Esophagus squamous epithelium (tissue), 5 donors: ENCODE data around the gene TAOK3. TPM values are rescaled to one million over a fixed set of nuclear protein-coding genes. Genes with fewer than 3 reads are reported as not detected.

Experiments
- DNase-seq: peaks from one replicate; lab custom pipeline; 2025; lab: John Stamatoyannopoulos, UW
- H3K27ac ChIP-seq, 4 donors: fragments of 200-600 bp; sonication (generic); one replicate each; pipeline ENCODE4 v1.5.1; 2016 to 2019; ENCODE audit warnings: mild to moderate bottlenecking in 1 of 4
- H3K27me3 ChIP-seq, 4 donors: fragments of 200-600 bp; sonication (generic); 1 replicate in 3 of 4; 2 replicates in 1 of 4; pipeline versions ENCODE4 v1.5.1 to v1.6.0; 2017 to 2021; ENCODE audit warnings: antibody characterized with exemption in 1 of 4
- H3K36me3 ChIP-seq, 3 donors: fragments of 200-600 bp; sonication (generic); one replicate each; pipeline ENCODE4 v1.5.1; 2016 to 2019
- H3K4me1 ChIP-seq, 3 donors: fragments of 200-600 bp; sonication (generic); one replicate each; pipeline ENCODE4 v1.5.1; 2017 to 2019
- H3K4me3 ChIP-seq, 4 donors: fragments of 200-600 bp; sonication (generic); 1 replicate in 3 of 4; 2 replicates in 1 of 4; pipeline ENCODE4 v1.5.1; 2016 to 2019; ENCODE audit warnings: mild to moderate bottlenecking in 2 of 4, moderate library complexity in 1 of 4
- H3K9me3 ChIP-seq, 3 donors: fragments of 200-600 bp; sonication (generic); one replicate each; pipeline ENCODE4 v1.5.1; 2016 to 2019
- CTCF ChIP-seq, 6 experiments: fragments of 450-650 bp in 4 of 6; fragments of 200-600 bp in 2 of 6; sonication (generic) in 2 of 6; IDR thresholded peaks; one replicate each; pipeline ENCODE4 v1.5.1; 2016 to 2019; ENCODE audit warnings: antibody characterized with exemption in 6 of 6, mild to moderate bottlenecking in 4 of 6, moderate library complexity in 4 of 6
- POLR2A ChIP-seq, 4 donors: fragments of 450-650 bp; IDR thresholded peaks; one replicate each; pipeline ENCODE4 v1.6.1; 2017; ENCODE audit warnings: antibody characterized with exemption in 4 of 4, mild to moderate bottlenecking in 4 of 4, moderate library complexity in 3 of 4
- WGBS, 2 donors: methylation state at CpG; one replicate each; pipeline ENCODE4 v1.1.5; 2018; 5-methylcytosine and 5-hydroxymethylcytosine counted together
- intact Hi-C: fragments of 100-400 bp; cut with DNase I; formaldehyde crosslinking; loops from one replicate; pipeline ENCODE4 v1.15.0; 2022
- total RNA-seq, 4 donors: library from RNA; depleted of rRNA; stranded (reverse); fragments of >200 nt; gene quantifications; one replicate each; pipeline ENCODE4 v1.1.0, GENCODE V29; 2016
- donor health status: DM: yes; HTN: yes; CAD: no.

TAOK3 gene
- total RNA-seq, 4 donors from 2014 or later, result 13.7 to 27.7 (median 21.1) TPM

DNA sequence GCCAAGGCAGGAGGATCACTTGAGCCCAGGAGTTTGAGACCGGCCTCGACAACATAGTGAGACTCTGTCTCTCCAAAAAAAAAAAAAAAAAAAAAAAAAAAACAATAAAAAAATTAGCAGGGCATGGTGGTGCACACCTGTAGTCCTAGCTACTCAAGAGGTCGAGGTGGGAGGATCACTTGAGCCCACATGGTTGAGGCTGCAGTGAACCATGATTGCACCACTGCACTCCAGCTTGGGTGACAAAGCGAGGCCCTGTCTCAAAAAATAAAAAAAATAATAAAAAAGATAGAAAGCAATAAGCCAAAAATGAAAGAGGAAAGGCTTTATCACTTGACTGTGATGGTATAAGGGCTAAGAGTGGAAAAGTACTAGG, 247.0 kb downstream of the TAOK3 start:
- no peak for DNase-seq
- intact Hi-C loops, result no loop called here
- Histone ChIP-seq H3K36me3 (no peaks in the 10 kb centered on the region), H3K4me1 (peaks cover 0 to 6% (median 3%) of the 10 kb centered on the region in 3 donors), H3K27me3 (no peaks in the 10 kb centered on the region), H3K9me3 (no peaks in the 10 kb centered on the region), H3K4me3 (no peak overlapping the region), H3K27ac (no peak overlapping the region)
- 93 to 96% methylated on average over 4 of the region's 4 CpGs for WGBS, 2 donors
- no peak for TF ChIP-seq POLR2A (IDR thresholded peaks at IDR 0.05)
- TF ChIP-seq CTCF (IDR thresholded peaks at IDR 0.05), result no peak

GRCh38 chr12:118124333-118124874, 248.3 kb downstream of the TAOK3 start:
- TF ChIP-seq POLR2A (IDR thresholded peaks at IDR 0.05) (no peak), CTCF (IDR thresholded peaks at IDR 0.05) (no peak)
- intact Hi-C loops, result loop anchor here (5.0 kb wide), 1 partner anchor 253 kb away; the partner anchor contains the start of gene SUDS3
- 93 to 98% methylated on average over 5 of the region's 5 CpGs for WGBS, 2 donors

DNA sequence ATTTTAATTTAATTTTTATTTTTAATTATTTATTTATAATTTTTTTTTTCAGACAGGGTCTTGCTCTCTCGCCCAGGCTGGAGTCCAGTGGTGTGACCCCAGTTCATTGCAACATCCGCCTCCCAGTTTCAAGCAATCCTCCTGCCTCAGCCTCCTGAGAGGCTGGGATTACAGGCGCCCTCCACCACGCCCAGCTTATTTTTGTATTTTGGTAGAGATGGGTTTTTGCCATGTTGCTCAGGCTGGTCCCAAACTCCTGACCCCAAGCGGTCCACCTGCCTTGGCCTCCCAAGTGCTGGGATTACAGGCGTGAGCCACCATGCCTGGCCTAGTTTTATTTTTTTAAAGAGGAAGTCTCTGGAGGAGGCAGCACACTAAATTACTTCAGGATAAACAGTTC, 250.4 kb downstream of the TAOK3 start:
- TF ChIP-seq POLR2A (IDR thresholded peaks at IDR 0.05) (no peak), CTCF (IDR thresholded peaks at IDR 0.05) (no peak)
- Histone ChIP-seq H3K4me1 (peaks cover 0 to 11% (median 3%) of the 10 kb centered on the region in 3 donors), H3K4me3 (no peak overlapping the region), H3K27ac (no peak overlapping the region), H3K27me3 (no peaks in the 10 kb centered on the region), H3K36me3 (peaks cover 0 to 1% (median 0%) of the 10 kb centered on the region in 3 donors), H3K9me3 (no peaks in the 10 kb centered on the region)
- intact Hi-C loops, result loop anchor here (5.0 kb wide), 1 partner anchor 255 kb away; the partner anchor contains the start of gene SUDS3
- 87 to 97% methylated on average over 5 to 6 of the region's 6 CpGs for WGBS, 2 donors
- no peak for DNase-seq

More at GRCh38 chr12:118124333-118124874, 248.3 kb downstream of the TAOK3 start:
- Histone ChIP-seq H3K36me3 (no peaks in the 10 kb centered on the region), H3K9me3 (no peaks in the 10 kb centered on the region), H3K27ac (no peak overlapping the region), H3K4me3 (no peak overlapping the region), H3K27me3 (no peaks in the 10 kb centered on the region), H3K4me1 (peaks cover 0 to 11% (median 3%) of the 10 kb centered on the region in 3 donors)
- no peak for DNase-seq

DNA sequence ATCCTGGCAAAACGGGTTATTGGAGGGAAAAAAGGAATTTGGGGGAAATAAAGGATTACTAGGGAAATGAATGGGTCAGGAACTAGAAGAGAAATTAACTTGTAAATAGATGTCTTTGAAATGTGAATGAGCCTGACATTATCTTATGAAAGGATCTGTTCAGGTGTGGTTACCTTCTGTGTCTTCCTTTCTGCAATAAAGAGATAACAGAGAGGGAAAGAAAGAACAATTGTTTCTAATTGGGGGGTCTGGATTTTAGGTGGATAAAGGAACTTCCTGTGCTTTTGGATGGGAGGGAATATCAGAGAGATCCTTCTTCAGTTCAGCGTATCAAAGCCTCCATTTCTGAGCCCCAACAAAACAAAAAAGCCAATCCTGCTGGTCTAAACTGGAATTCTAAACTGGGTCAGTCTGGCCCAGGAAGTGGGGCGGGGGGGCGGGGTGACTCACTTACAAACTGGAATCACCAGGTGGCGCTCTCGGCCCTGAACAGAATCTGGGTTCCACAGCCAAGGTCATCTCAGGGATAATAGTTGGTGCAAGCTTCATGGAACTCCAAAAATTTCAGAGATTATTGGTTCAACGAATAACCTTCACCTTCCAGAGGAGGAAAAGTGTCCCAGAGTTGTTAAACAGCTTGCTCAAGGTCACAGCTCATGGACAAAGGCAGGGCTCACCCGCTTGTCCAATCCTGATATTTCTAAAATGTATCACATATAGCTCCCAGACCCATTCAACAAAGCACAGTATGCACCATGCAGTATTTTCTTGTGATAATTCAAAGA, 251.9 kb downstream of the TAOK3 start:
- H3K4me3 ChIP-seq, result no peak overlapping the region
- TF ChIP-seq CTCF (IDR thresholded peaks at IDR 0.05), result peak in 5 of 6 experiments; percentile 20 to 81 (median 37)
- no peak for TF ChIP-seq POLR2A (IDR thresholded peaks at IDR 0.05)
- H3K27me3 ChIP-seq, result no peaks in the 10 kb centered on the region
- WGBS, 2 donors, result 26 to 32% methylated on average over 6 to 7 of the region's 8 CpGs
- H3K27ac ChIP-seq, result peak overlapping the region; percentile 4 to 54 (median 36)
- H3K36me3 ChIP-seq, result peaks cover 0 to 16% (median 0%) of the 10 kb centered on the region in 3 donors
- intact Hi-C loops, result loop anchor here (5.0 kb wide), 1 partner anchor 257 kb away; the partner anchor contains the start of gene SUDS3
- peak; percentile 2 for DNase-seq
- H3K4me1 ChIP-seq, result peaks cover 0 to 11% (median 3%) of the 10 kb centered on the region in 3 donors
- no peaks in the 10 kb centered on the region for H3K9me3 ChIP-seq

- H3K4me1 ChIP-seq, result peaks cover 0 to 11% (median 3%) of the 10 kb centered on the region in 3 donors
- peaks cover 0 to 16% (median 0%) of the 10 kb centered on the region in 3 donors for H3K36me3 ChIP-seq
- WGBS, 2 donors, result 85 to 89% methylated on average over 7 to 9 of the region's 10 CpGs
- DNase-seq, result no peak
- no peak overlapping the region for H3K4me3 ChIP-seq
- no peak overlapping the region for H3K27ac ChIP-seq
- intact Hi-C loops, result no loop called here
- H3K9me3 ChIP-seq, result no peaks in the 10 kb centered on the region
- H3K27me3 ChIP-seq, result no peaks in the 10 kb centered on the region
- TF ChIP-seq CTCF (IDR thresholded peaks at IDR 0.05) (no peak), POLR2A (IDR thresholded peaks at IDR 0.05) (no peak)
Measured at GRCh38 chr12:118119449-118119879, 253.2 kb downstream of the TAOK3 start.
